ENCODE data around the gene TCF4.

Gene TCF4

GRCh38 chr18:55322178-55322735 lies 265.7 kb downstream of the TCF4 start (continued):
- peak; percentile 63 for TF ChIP-seq ZNF692 (tag by site-specific recombination; IDR thresholded peaks at IDR 0.05)
- TF ChIP-seq ZNF621 (tag by site-specific recombination; IDR thresholded peaks at IDR 0.05): no peak
- peak; percentile 65 for TF ChIP-seq SP3 (tag by site-specific recombination; IDR thresholded peaks at IDR 0.05)
- no peak for TF ChIP-seq ZSCAN16 (tag by site-specific recombination; IDR thresholded peaks at IDR 0.05)
- no peak for TF ChIP-seq ZNF23 (tag by site-specific recombination; IDR thresholded peaks at IDR 0.05; ENCODE audit: borderline replicate concordance)
- no peak for TF ChIP-seq ZNF341 (tag by site-specific recombination; IDR thresholded peaks at IDR 0.05; ENCODE audit: low read depth)
- peak; percentile 57; the same call in 1 of the 2 replicates for TF ChIP-seq ZXDB (tag by site-specific recombination; IDR thresholded peaks at IDR 0.05)
- no peak for TF ChIP-seq SCRT2 (tag by site-specific recombination; IDR thresholded peaks at IDR 0.05)
- TF ChIP-seq WT1 (tag by site-specific recombination; IDR thresholded peaks at IDR 0.05): peak; percentile 46
- peak; percentile 62 for TF ChIP-seq GLIS1 (tag by site-specific recombination; IDR thresholded peaks at IDR 0.05)
- TF ChIP-seq ZBTB44 (tag by site-specific recombination; IDR thresholded peaks at IDR 0.05): no peak
- TF ChIP-seq GLIS2 (tag by site-specific recombination; IDR thresholded peaks at IDR 0.05): 0 out of 2 replicates have a peak, but pooled peaks have one; percentile 22
- TF ChIP-seq ZNF416 (tag by site-specific recombination; IDR thresholded peaks at IDR 0.05): no peak
- TF ChIP-seq ZNF16 (tag by site-specific recombination; IDR thresholded peaks at IDR 0.05; ENCODE audit: low read depth): no peak
- TF ChIP-seq ZNF335 (tag by site-specific recombination; conservative IDR thresholded peaks at IDR 0.05): peak; percentile 69

- Histone ChIP-seq H3K36me3 (ENCODE audit: control insufficient read depth in 2 of 2, insufficient read depth in 1 of 2, low read length in 2 of 2) (no peaks in the 10 kb centered on the region), H3K4me1 (ENCODE audit: control insufficient read depth, insufficient read depth, low read length) (peaks cover 54% of the 10 kb centered on the region), H3K9me3 (ENCODE audit: control insufficient read depth, insufficient read depth, low read depth, low read length) (no peaks in the 10 kb centered on the region), H3K27ac (ENCODE audit: extremely low read depth, low read depth, low read length) (peak overlapping the region; percentile 97), H3K4me3 (ENCODE audit: low read depth, low read length) (peak overlapping the region; percentile 28)
- POLR2A ChIA-PET: interaction anchor here (0.6 to 1.0 kb wide), 7 partner anchors 12 to 463 kb away, joined by 3 to 7 read pairs (median 6); no protein-coding TSS in a partner anchor
- CTCF ChIA-PET: interaction anchor here (0.6 to 1.4 kb wide), 2 partner anchors 94 to 328 kb away, joined by 3 read pairs; no protein-coding TSS in a partner anchor
- no peak for TF ChIP-seq SCRT2 (tag by site-specific recombination; IDR thresholded peaks at IDR 0.05)
- TF ChIP-seq TCF7L2 (IDR thresholded peaks at IDR 0.05; ENCODE audit: borderline replicate concordance, low read depth, low read length): peak; percentile 98
- TF ChIP-seq ZBTB17 (tag by site-specific recombination; IDR thresholded peaks at IDR 0.05): peak; percentile 78
- no peak for TF ChIP-seq ZNF324 (tag by site-specific recombination; IDR thresholded peaks at IDR 0.05)
- no peak for TF ChIP-seq ZNF23 (tag by site-specific recombination; IDR thresholded peaks at IDR 0.05; ENCODE audit: borderline replicate concordance)
- TF ChIP-seq ZNF398 (tag by site-specific recombination; IDR thresholded peaks at IDR 0.05): 0 out of 2 replicates have a peak, but pooled peaks have one; percentile 13
- no peak for TF ChIP-seq ZNF514 (tag by site-specific recombination; IDR thresholded peaks at IDR 0.05)
- peak; percentile 44 for TF ChIP-seq ZBTB44 (tag by site-specific recombination; IDR thresholded peaks at IDR 0.05)
- no peak for TF ChIP-seq ZBTB7A (tag by site-specific recombination; IDR thresholded peaks at IDR 0.05; ENCODE audit: low read depth)
- no peak for TF ChIP-seq ZNF530 (tag by site-specific recombination; IDR thresholded peaks at IDR 0.05; ENCODE audit: low read depth)
- TF ChIP-seq ZNF132 (tag by site-specific recombination; IDR thresholded peaks at IDR 0.05; ENCODE audit: borderline replicate concordance): no peak
- no peak for TF ChIP-seq ZNF76 (tag by site-specific recombination; IDR thresholded peaks at IDR 0.05; ENCODE audit: borderline replicate concordance, low read depth)
- TF ChIP-seq ZNF747 (tag by site-specific recombination; IDR thresholded peaks at IDR 0.05): no peak
- TF ChIP-seq BCL6B (tag by site-specific recombination; IDR thresholded peaks at IDR 0.05): no peak
- TF ChIP-seq KLF10 (tag by site-specific recombination; IDR thresholded peaks at IDR 0.05): no peak
Measured at GRCh38 chr18:55321265-55322177, 266.5 kb downstream of the TCF4 start.
